ENCODE data around the gene MN1. TPM values are rescaled to one million over a fixed set of nuclear protein-coding genes. Genes with fewer than 3 reads are reported as not detected.

MN1 gene
- total RNA-seq, 2 experiments from 2014 or later, result 0.28 to 0.30 TPM

DNA sequence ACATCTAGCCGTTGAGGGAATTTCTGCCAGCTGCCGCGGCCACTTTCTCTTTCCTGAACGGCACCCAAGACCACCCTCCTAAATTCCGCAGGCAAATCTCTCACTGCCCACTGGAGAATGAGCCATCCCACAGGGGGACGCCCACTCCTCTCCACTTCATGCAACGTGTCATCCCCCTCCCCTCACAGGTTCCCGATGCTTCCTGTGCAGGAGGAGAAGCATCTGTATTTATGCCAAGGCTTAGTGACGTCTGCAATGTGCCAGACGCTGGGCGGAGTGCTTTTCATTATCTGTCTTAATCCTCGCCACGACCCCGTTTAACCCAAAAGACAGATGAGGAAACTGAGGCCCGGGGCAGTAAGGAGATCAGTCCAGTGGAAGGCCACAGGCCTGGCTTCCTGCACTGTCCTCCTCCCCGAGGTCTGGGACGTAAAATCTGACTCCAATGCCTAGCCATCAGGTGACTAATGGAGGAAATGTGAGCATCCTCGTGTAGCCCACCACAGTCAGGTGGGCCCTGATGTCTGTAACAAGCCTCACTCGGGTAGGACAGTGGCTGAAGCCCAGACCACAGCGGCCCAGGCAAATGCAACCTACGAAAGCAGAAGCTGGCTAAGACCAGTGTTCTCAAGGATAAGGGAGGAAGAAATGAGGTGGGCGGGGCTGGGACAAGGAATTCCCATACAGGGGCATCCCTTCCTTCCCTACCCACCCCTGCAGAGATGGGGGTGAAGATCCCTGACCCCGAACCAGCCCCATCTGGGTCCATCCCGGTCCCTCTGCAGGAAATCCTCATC lies 23.1 kb downstream of the MN1 start:
- H3K4me1 Mint-ChIP-seq, result no peaks in the 10 kb centered on the region
- DNase-seq, result no peak
- no peak overlapping the region for H3K27ac Mint-ChIP-seq
- H3K27me3 Mint-ChIP-seq, result peaks cover 6% of the 10 kb centered on the region
- no peaks in the 10 kb centered on the region for H3K9me3 Mint-ChIP-seq
- POLR2A ChIA-PET, result no interaction called here
- H3K4me3 Mint-ChIP-seq, result no peak overlapping the region
- no peak for ATAC-seq (ENCODE audit: low read depth)
- H3K36me3 Mint-ChIP-seq, result no peaks in the 10 kb centered on the region

DNA sequence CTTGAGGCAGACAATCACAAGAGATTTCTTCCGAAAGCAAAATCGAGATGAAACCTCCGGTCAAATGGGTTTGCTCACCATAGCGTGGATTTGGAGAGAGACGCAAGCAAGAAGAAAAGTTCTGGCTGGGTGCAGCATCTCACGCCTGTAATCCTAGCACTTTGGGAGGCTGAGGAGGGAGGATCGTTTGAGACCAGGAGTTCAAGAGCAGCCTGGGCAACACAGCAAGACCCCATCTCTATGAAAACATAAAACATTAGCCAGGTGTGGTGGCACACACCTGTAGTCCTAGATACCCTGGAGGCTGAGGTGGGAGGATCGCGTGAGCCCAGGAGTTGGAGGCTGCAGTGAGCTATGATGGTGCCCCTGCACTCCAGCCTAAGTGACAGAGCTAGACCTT lies 24.4 kb downstream of the MN1 start:
- no peak overlapping the region for H3K4me3 Mint-ChIP-seq
- DNase-seq (no peak), ATAC-seq (ENCODE audit: low read depth) (no peak)
- H3K4me1 Mint-ChIP-seq, result no peaks in the 10 kb centered on the region
- no peaks in the 10 kb centered on the region for H3K9me3 Mint-ChIP-seq
- H3K27me3 Mint-ChIP-seq, result peaks cover 6% of the 10 kb centered on the region
- H3K27ac Mint-ChIP-seq, result no peak overlapping the region
- no peaks in the 10 kb centered on the region for H3K36me3 Mint-ChIP-seq
- POLR2A ChIA-PET, result interaction anchor here (0.6 kb wide), 1 partner anchor 13 kb away, joined by 3 read pairs; no protein-coding TSS in a partner anchor

DNA sequence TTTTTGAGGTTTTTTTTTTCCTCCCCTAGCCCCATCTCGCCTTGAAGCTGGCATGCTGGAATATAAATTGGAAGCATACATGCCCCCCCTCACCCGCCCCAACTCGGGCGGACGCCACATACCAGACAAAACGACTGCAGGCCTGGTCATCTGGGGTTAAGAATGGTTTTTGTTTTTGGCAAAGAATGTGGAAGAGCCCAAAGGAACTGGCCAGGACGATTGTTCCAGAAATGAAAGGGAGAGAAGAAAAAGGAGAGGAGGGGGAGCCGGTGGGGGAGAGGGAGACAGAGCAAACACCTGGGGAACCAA lies 25.0 kb downstream of the MN1 start:
- no peaks in the 10 kb centered on the region for H3K36me3 Mint-ChIP-seq
- POLR2A ChIA-PET, result no interaction called here
- H3K27me3 Mint-ChIP-seq, result peaks cover 6% of the 10 kb centered on the region
- no peak for ATAC-seq (ENCODE audit: low read depth)
- no peak for DNase-seq
- H3K9me3 Mint-ChIP-seq, result no peaks in the 10 kb centered on the region
- H3K27ac Mint-ChIP-seq, result no peak overlapping the region
- no peak overlapping the region for H3K4me3 Mint-ChIP-seq
- H3K4me1 Mint-ChIP-seq, result no peaks in the 10 kb centered on the region

DNA sequence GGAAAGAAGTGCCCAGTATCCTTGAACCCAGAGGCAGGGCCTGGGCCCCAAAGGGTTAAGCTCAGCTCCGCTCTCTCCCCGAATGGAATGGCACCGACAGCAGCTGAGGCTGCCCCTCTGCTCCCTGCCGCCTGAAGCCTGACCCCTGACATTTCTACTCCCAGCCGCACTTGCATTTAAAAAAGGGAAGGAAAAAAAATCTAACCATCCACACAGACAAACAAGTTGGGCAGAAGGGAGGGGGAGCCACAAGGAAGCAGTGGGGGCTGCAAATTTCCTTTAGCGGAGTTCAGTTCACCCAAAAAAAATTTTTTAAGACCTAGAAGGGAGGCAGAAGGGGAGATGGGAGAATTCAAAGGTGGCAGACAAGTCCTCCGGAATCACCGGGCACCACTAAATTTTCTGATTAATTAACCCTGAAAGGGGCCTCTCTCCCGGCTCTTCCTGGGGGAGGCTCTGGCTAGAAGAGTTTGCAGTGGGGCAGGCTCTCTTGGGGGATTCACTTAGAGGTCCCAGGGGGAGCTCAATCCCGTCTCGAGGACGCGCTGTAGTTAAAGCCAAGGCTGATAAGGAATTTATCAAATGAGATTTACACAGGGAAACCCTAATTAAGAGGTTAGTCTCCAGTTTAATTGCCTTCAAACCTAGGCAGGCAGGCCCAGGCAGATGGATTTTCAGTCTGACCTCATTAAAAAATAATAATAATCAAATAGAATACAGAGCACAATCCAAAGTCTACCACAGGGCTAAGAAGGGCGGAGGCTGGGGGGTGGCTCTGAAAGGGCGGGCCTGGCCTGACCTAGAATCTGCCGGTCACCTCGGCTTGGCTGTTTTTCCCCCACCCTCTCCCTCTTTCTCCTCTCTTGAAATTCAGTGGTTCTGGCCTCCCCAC lies 25.6 kb downstream of the MN1 start:
- H3K27me3 Mint-ChIP-seq, result peaks cover 6% of the 10 kb centered on the region
- H3K9me3 Mint-ChIP-seq, result no peaks in the 10 kb centered on the region
- H3K4me3 Mint-ChIP-seq, result no peak overlapping the region
- H3K27ac Mint-ChIP-seq, result no peak overlapping the region
- ATAC-seq (ENCODE audit: low read depth), result no peak
- POLR2A ChIA-PET, result no interaction called here
- no peaks in the 10 kb centered on the region for H3K36me3 Mint-ChIP-seq
- DNase-seq, result no peak
- no peaks in the 10 kb centered on the region for H3K4me1 Mint-ChIP-seq

DNA sequence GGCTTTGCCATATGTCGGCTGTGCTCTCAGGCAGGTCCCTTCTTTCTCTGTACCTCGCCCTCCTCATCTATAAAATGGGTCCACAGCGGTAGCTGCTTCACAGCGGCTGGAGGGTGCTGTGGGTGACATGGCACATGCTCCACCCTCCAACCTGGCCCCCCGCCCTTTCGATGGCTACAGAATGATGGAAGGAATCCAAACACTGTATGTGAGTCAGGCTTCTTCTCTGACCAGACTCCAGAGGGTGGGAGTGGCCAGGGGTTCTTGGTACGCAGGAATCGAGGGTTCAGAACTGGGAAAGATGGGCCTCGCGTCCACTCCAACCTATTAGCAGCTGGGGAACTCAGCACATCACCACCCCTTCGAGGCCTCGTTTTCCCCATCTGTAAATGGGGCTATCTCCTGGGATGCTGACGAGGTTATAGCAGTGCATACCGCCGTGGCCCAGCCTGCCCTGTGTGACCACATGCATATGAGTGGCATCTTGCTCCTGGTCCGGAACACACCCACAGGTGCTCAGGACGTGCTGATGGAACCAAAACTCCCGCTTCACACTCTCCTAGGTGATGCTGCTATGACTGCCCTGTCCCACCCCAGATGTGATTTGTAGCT lies 26.4 kb downstream of the MN1 start:
- Mint-ChIP-seq H3K27me3 (peaks cover 6% of the 10 kb centered on the region), H3K9me3 (no peaks in the 10 kb centered on the region), H3K4me1 (no peaks in the 10 kb centered on the region), H3K27ac (no peak overlapping the region), H3K4me3 (no peak overlapping the region), H3K36me3 (no peaks in the 10 kb centered on the region)
- DNase-seq (no peak), ATAC-seq (ENCODE audit: low read depth) (no peak)
- POLR2A ChIA-PET, result no interaction called here

DNA sequence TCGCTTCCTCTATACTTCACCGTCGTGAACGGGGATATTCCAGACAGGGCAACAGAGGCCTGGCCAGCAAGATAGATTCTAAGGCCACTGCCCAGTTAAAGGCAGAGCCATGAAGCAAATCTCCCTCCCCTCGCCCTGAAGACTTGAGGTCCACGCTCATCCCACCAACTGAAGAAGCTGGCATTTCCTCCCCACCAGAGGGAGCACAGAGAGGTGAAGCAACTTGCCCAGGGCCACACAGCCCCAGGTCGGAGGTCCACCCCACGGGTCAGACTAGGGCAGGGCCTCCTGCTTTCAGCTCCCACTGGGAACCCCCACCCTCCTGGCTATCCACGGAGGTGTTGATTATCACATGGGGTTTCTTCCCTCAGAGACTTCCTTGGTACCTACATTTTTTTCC lies 27.4 kb downstream of the MN1 start:
- ATAC-seq (ENCODE audit: low read depth) (no peak), DNase-seq (no peak)
- POLR2A ChIA-PET, result no interaction called here
- no peak overlapping the region for H3K27ac Mint-ChIP-seq
- H3K4me1 Mint-ChIP-seq, result no peaks in the 10 kb centered on the region
- no peaks in the 10 kb centered on the region for H3K36me3 Mint-ChIP-seq
- H3K4me3 Mint-ChIP-seq, result no peak overlapping the region
- H3K9me3 Mint-ChIP-seq, result no peaks in the 10 kb centered on the region
- peaks cover 6% of the 10 kb centered on the region for H3K27me3 Mint-ChIP-seq

DNA sequence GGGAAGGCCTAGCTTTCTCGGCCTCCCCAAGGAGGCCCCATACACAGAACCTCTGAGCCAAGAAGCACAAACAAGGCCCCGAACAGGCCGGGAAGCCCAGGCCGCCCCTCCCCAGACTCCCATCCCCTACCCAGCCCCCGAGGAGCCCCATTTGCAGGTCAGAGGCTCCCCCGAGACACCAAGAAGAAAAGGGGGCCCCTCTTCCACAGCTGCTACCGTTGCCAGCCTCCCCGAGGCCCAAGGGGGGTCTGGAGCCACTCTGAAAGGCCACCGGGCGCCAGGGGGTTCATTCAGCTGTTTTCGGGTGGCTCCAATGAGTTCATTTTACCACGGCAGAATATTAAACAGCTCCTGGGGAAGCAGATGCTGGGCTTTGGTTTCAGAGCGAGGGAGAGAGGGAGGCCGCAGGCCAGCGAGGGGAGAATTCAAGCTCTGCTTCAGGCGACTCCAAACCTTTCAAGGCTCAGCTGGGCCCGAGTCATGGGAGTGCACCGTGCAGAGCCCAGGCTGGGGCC lies 28.5 kb downstream of the MN1 start:
- ATAC-seq (ENCODE audit: low read depth) (no peak), DNase-seq (no peak)
- H3K36me3 Mint-ChIP-seq, result no peaks in the 10 kb centered on the region
- peaks cover 6% of the 10 kb centered on the region for H3K27me3 Mint-ChIP-seq
- no peak overlapping the region for H3K4me3 Mint-ChIP-seq
- H3K4me1 Mint-ChIP-seq, result no peaks in the 10 kb centered on the region
- no peaks in the 10 kb centered on the region for H3K9me3 Mint-ChIP-seq
- H3K27ac Mint-ChIP-seq, result no peak overlapping the region
- POLR2A ChIA-PET, result no interaction called here

DNA sequence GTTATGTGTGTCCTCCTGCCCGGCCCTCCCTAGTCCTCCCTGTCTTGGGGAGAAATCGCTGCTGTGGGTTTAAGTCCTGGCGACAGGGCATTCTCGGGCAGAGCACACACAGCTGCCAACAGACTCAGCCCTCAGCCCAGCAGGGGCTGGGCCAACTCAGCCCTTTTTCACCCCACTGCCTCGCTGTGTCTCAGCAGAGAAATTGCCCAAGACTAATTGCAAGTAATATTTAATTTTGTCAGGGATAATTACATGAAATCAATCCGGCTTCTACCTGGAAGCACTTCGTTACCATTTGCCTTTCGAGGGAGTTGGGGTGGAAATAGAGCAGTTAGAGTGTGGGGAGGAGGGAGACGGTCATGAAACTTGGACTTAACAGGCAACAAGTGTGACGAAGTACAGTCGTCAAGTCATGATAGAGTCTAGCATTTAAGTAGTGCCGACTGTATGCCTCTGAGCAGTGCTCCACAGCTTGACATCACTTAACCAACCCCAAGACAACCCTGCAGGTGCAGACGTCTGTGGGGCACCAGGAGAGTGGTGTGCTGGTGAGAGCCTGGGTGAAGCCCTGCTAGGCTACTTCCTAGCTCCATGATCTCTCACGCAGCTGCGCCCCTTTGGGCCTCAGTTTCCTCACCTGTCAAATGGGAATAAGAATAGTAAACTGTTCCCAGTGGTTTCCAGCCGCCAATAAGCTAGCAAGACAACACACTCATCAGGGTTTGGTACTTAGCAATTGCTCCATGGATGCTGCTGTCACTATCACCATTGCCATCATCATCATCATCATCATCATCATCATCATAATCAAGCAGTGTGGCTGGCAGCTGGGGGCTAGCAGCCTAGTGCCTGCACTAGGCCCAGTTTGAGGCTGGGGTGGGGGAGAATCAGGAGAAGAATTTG lies 29.2 kb downstream of the MN1 start:
- Mint-ChIP-seq H3K4me3 (no peak overlapping the region), H3K27me3 (peaks cover 8% of the 10 kb centered on the region), H3K27ac (no peak overlapping the region), H3K36me3 (no peaks in the 10 kb centered on the region), H3K4me1 (no peaks in the 10 kb centered on the region), H3K9me3 (no peaks in the 10 kb centered on the region)
- no peak for DNase-seq
- ATAC-seq (ENCODE audit: low read depth), result no peak
- POLR2A ChIA-PET, result no interaction called here

DNA sequence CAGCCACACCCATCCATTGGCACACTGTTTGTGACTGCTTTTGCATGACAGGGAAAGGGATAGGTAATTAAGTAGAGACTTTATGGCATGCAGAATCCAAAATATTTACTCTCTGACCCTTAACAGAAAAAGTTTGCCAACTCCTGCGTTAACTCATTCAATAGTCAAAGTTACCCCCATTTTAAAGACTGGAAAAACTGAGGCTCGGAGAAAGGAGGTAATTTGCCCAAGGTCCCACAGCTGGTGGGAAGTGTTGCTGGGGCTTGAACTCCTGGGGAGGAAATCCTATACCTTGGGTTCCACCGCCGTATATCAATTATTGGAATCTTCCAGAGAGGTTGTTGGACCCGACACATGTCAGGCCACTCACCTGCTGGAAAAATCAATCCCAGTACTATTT lies 29.9 kb downstream of the MN1 start:
- Mint-ChIP-seq H3K4me3 (no peak overlapping the region), H3K27ac (no peak overlapping the region), H3K36me3 (no peaks in the 10 kb centered on the region), H3K4me1 (no peaks in the 10 kb centered on the region), H3K9me3 (no peaks in the 10 kb centered on the region), H3K27me3 (peaks cover 10% of the 10 kb centered on the region)
- ATAC-seq (ENCODE audit: low read depth), result no peak
- POLR2A ChIA-PET, result no interaction called here
- no peak for DNase-seq

DNA sequence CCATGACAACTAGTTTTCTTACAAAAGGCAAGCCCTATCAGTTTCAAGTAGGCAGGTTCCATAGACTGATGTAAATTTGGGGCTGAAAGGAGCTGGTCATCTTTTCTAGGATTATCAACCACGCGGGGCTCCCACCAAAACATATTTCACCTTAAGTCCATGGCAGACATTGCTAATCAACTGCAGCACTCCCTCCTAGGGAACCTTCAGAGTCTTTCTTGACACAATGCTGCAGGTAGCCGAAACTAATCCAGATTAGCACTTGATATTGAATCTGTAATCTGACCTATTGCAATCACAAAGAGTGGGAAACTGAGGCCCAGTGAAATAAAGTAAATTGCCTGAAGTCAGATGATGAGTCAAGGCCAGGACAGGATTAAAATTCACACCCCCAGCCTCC lies 32.5 kb downstream of the MN1 start:
- no peaks in the 10 kb centered on the region for H3K9me3 Mint-ChIP-seq
- H3K4me3 Mint-ChIP-seq, result no peak overlapping the region

DNA sequence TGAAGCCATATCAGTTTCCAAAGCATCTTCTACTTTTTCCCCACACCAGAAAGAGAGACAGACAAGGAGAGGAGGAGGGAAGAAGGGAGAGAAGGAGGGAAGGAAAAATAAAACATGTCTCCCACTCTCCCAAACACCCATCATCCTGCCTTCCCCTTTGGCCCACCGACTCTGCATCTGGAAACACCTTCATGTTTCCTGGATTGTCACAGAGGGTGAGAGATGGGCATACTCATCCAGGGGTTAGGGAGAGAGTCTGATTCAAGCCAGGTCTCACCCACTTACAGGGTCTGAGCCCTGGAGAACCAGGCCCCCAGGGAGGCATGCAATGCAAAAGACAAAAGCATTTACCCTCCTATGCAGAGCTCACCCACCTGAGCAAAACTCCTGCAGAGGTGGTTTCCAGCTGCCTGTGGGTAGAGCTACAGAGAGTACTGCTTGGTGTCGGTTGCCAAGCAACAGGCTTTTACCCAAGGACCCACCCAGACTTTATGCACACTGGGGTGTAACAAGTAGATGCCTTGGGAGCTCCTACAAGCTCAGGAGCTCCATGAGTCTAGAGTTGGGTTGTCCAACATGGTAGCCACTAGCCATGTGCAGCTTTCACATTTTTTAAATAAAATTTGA lies 33.4 kb downstream of the MN1 start:
- H3K9me3 Mint-ChIP-seq, result no peaks in the 10 kb centered on the region

More for the DNA sequence above, 32.5 kb downstream of the MN1 start:
- H3K27me3 Mint-ChIP-seq, result peaks cover 5% of the 10 kb centered on the region
- H3K27ac Mint-ChIP-seq, result no peak overlapping the region
- H3K36me3 Mint-ChIP-seq, result no peaks in the 10 kb centered on the region
- POLR2A ChIA-PET, result no interaction called here
- DNase-seq (no peak), ATAC-seq (ENCODE audit: low read depth) (no peak)
- H3K4me1 Mint-ChIP-seq, result no peaks in the 10 kb centered on the region

DNA sequence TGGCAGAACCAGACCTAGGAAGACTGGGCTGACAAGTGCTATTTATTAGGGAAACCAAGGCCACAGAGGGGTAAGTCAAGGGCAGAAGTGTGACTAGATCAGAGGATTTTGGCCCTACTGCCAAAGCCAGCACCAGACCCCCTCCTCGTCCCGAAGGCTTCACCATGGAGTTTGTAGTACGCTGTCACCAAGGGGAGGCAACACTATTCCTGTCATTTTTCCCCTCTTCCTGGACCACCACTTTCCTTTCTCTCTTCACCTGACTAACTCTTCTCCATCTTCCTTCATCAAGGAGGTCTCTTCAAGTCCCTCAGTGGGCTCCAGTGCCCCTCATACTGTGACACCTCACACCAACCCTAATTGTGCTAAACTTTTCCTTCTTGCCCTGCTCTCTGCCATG lies 34.9 kb downstream of the MN1 start:
- ATAC-seq (ENCODE audit: low read depth), result no peak
- Mint-ChIP-seq H3K4me3 (no peak overlapping the region), H3K27ac (no peak overlapping the region), H3K4me1 (no peaks in the 10 kb centered on the region), H3K36me3 (no peaks in the 10 kb centered on the region), H3K27me3 (peaks cover 5% of the 10 kb centered on the region), H3K9me3 (no peaks in the 10 kb centered on the region)
- no peak for DNase-seq
- POLR2A ChIA-PET, result no interaction called here

More for the DNA sequence above, 33.4 kb downstream of the MN1 start:
- POLR2A ChIA-PET, result no interaction called here
- H3K27me3 Mint-ChIP-seq, result peaks cover 5% of the 10 kb centered on the region
- H3K4me3 Mint-ChIP-seq, result no peak overlapping the region
- H3K4me1 Mint-ChIP-seq, result no peaks in the 10 kb centered on the region
- no peaks in the 10 kb centered on the region for H3K36me3 Mint-ChIP-seq
- H3K27ac Mint-ChIP-seq, result no peak overlapping the region
- no peak for ATAC-seq (ENCODE audit: low read depth)
- DNase-seq, result no peak
